Embryonic facial prominence (tissue), 1 donor: ENCODE data around the gene ELMOD3.
A peak's percentile ranks its signal among the peaks of the same experiment; 100 is the strongest.
"Not testable (repeated sequence)": the region's sequence is repeated elsewhere in the genome, so short reads cannot be mapped to it uniquely, and the experiment has no call there.

Experiments
- DNase-seq: peaks from one replicate; pipeline ENCODE4 v3.0.0-alpha.2; 2016; ENCODE audit errors: extremely low spot score

ELMOD3 gene

GRCh38 chr2:85400541-85401463 lies 46.2 kb downstream of the ELMOD3 start:
- DNase-seq, result no peak

- no peak for DNase-seq
Measured at GRCh38 chr2:85401464-85401805, 46.9 kb downstream of the ELMOD3 start.

GRCh38 chr2:85401844-85402243 lies 47.3 kb downstream of the ELMOD3 start:
- DNase-seq, result no peak

GRCh38 chr2:85405201-85406059 lies 50.9 kb downstream of the ELMOD3 start:
- DNase-seq, result no peak

GRCh38 chr2:85409845-85410583 lies 55.4 kb downstream of the ELMOD3 start, which contains the start of gene CAPG:
Gene CAPG, minus strand, starts transcription at chr2:85410366. Its CDS starts 8,221 bp downstream, at chr2:85402145.
- no peak for DNase-seq

GRCh38 chr2:85410584-85411404 lies 56.2 kb downstream of the ELMOD3 start:
- DNase-seq, result no peak

- no peak for DNase-seq
Measured at GRCh38 chr2:85411405-85411748, 56.8 kb downstream of the ELMOD3 start.

GRCh38 chr2:85413592-85414420 lies 59.2 kb downstream of the ELMOD3 start:
- DNase-seq, result no peak

- not testable (repeated sequence) for DNase-seq
Measured at GRCh38 chr2:85414421-85414759, 59.8 kb downstream of the ELMOD3 start.

GRCh38 chr2:85414761-85415553 lies 60.4 kb downstream of the ELMOD3 start:
- DNase-seq, result no peak

GRCh38 chr2:85415980-85416650 lies 61.5 kb downstream of the ELMOD3 start:
- DNase-seq, result no peak

- peak; percentile 46 for DNase-seq
Measured at GRCh38 chr2:85418132-85419008, 63.8 kb downstream of the ELMOD3 start, which contains the start of gene SH2D6. Gene SH2D6, plus strand, starts transcription at chr2:85418714. Its CDS starts 10,752 bp downstream, at chr2:85429466.

GRCh38 chr2:85419009-85419675 lies 64.6 kb downstream of the ELMOD3 start:
- DNase-seq, result no peak

GRCh38 chr2:85420536-85421259 lies 66.1 kb downstream of the ELMOD3 start:
- peak; percentile 58 for DNase-seq

- no peak for DNase-seq
Measured at GRCh38 chr2:85421260-85422071, 66.9 kb downstream of the ELMOD3 start.

GRCh38 chr2:85422072-85422457 lies 67.5 kb downstream of the ELMOD3 start:
- DNase-seq, result no peak
